Esophagus (tissue), 2 donors: ENCODE results near the gene CTSZ. TPM values are rescaled to one million over a fixed set of nuclear protein-coding genes. Genes with fewer than 3 reads are reported as not detected.

Source experiments
- H3K27ac ChIP-seq, 2 donors: one replicate each; pipeline ENCODE4 v1.5.1; 2013; ENCODE audit warnings: low read depth in 2 of 2, mild to moderate bottlenecking in 2 of 2, inconsistent platforms in 1 of 2, low read length in 1 of 2, moderate library complexity in 1 of 2
- H3K27me3 ChIP-seq, 2 donors: one replicate each; pipeline ENCODE4 v1.6.1; 2013; ENCODE audit warnings: low read length in 2 of 2, control low read depth in 1 of 2, mild to moderate bottlenecking in 1 of 2; ENCODE audit not compliant: insufficient read depth in 2 of 2, control insufficient read depth in 1 of 2
- H3K36me3 ChIP-seq, 2 donors: one replicate each; pipeline ENCODE4 v1.6.1; 2013; ENCODE audit warnings: low read length in 1 of 2; ENCODE audit not compliant: control insufficient read depth in 2 of 2, insufficient read depth in 2 of 2
- H3K4me1 ChIP-seq, 2 donors: one replicate each; pipeline ENCODE4 v1.6.1; 2013; ENCODE audit warnings: low read length in 1 of 2; ENCODE audit not compliant: control insufficient read depth in 2 of 2, insufficient read depth in 2 of 2
- H3K4me3 ChIP-seq, 2 donors: one replicate each; pipeline ENCODE4 v1.5.1; 2013; ENCODE audit warnings: low read length in 2 of 2, mild to moderate bottlenecking in 2 of 2, low read depth in 1 of 2, moderate library complexity in 1 of 2
- H3K9me3 ChIP-seq, 2 donors: one replicate each; pipeline ENCODE4 v1.6.1; 2013; ENCODE audit warnings: mild to moderate bottlenecking in 2 of 2, low read depth in 1 of 2, low read length in 1 of 2, moderate library complexity in 1 of 2; ENCODE audit not compliant: control insufficient read depth in 2 of 2, insufficient read depth in 1 of 2
- WGBS, 2 donors: extraction: QIAGEN DNeasy Blood & Tissue Kit; methylation state at CpG; one replicate each; pipeline ENCODE4 v1.1.7; 2013; 5-methylcytosine and 5-hydroxymethylcytosine counted together
- polyA plus RNA-seq, 2 donors: library from polyadenylated mRNA; stranded (reverse); fragments of 200-250 nt; gene quantifications; one replicate each; pipeline ENCODE4 v1.2.3, GENCODE V29; 2013
- donor health status: healthy with polysubstance abuse.
- donor health status: Bipolar disorder and iron deficiency.

The CTSZ gene
- polyA plus RNA-seq, 2 donors: 17.0 to 41.9 TPM

- Histone ChIP-seq H3K4me3 (peak overlapping the region in 1 of 2 donors; percentile 84), H3K36me3 (peaks cover 9 to 15% of the 10 kb centered on the region in 2 donors), H3K27ac (peak overlapping the region; percentile 93 to 96), H3K4me1 (no peaks in the 10 kb centered on the region), H3K27me3 (no peaks in the 10 kb centered on the region), H3K9me3 (no peaks in the 10 kb centered on the region)
- WGBS, 2 donors: 100% methylated on average over 1 of the region's 1 CpG
These were observed 26.0 kb upstream of the CTSZ start for GRCh38 chr20:59033093-59033492.

GRCh38 chr20:59032713-59033059 is 25.6 kb upstream of the CTSZ start:
- Histone ChIP-seq H3K4me1 (no peaks in the 10 kb centered on the region), H3K9me3 (no peaks in the 10 kb centered on the region), H3K36me3 (peaks cover 7 to 13% of the 10 kb centered on the region in 2 donors), H3K4me3 (peak overlapping the region; percentile 84 to 97), H3K27ac (peak overlapping the region; percentile 93 to 96), H3K27me3 (no peaks in the 10 kb centered on the region)
- 2% methylated on average over 13 of the region's 13 CpGs for WGBS, 2 donors

GRCh38 chr20:59032023-59032712 is 25.1 kb upstream of the CTSZ start, which contains the start of gene ATP5F1E:
Gene ATP5F1E (minus strand): TSS chr20:59032335. CDS start chr20:59032251, 84 bp downstream.
- Histone ChIP-seq H3K4me3 (peak within 1 kb of the TSS; percentile 84 to 97), H3K36me3 (peaks cover 4 to 12% of the 10 kb centered on the region in 2 donors), H3K4me1 (no peaks in the 10 kb centered on the region), H3K27ac (peak within 1 kb of the TSS; percentile 93 to 96), H3K9me3 (no peaks in the 10 kb centered on the region), H3K27me3 (no peaks in the 10 kb centered on the region)
- 0 to 1% methylated on average over 86 of the region's 86 CpGs for WGBS, 2 donors

GRCh38 chr20:59031564-59032022 is 24.5 kb upstream of the CTSZ start:
- no peaks in the 10 kb centered on the region for H3K4me1 ChIP-seq
- peak overlapping the region; percentile 93 to 96 for H3K27ac ChIP-seq
- H3K36me3 ChIP-seq: peaks cover 3 to 12% of the 10 kb centered on the region in 2 donors

GRCh38 chr20:59030911-59031563 is 24.0 kb upstream of the CTSZ start:
- 57 to 58% methylated on average over 7 of the region's 7 CpGs for WGBS, 2 donors
- peak overlapping the region in 1 of 2 donors; percentile 26 for H3K27ac ChIP-seq
- H3K27me3 ChIP-seq: no peaks in the 10 kb centered on the region
- peak overlapping the region; percentile 84 to 97 for H3K4me3 ChIP-seq
- no peaks in the 10 kb centered on the region for H3K9me3 ChIP-seq
- H3K36me3 ChIP-seq: peaks cover under 1 to 9% of the 10 kb centered on the region in 2 donors
- H3K4me1 ChIP-seq: no peaks in the 10 kb centered on the region

More at GRCh38 chr20:59031564-59032022, 24.5 kb upstream of the CTSZ start:
- Histone ChIP-seq H3K9me3 (no peaks in the 10 kb centered on the region), H3K27me3 (no peaks in the 10 kb centered on the region), H3K4me3 (peak overlapping the region; percentile 84 to 97)
- WGBS, 2 donors: 13 to 14% methylated on average over 13 of the region's 13 CpGs

GRCh38 chr20:59028812-59029211 is 21.8 kb upstream of the CTSZ start:
- Histone ChIP-seq H3K9me3 (no peaks in the 10 kb centered on the region), H3K36me3 (peaks cover 13 to 14% of the 10 kb centered on the region in 2 donors), H3K4me3 (peak overlapping the region in 1 of 2 donors; percentile 16), H3K27me3 (no peaks in the 10 kb centered on the region), H3K27ac (no peak overlapping the region), H3K4me1 (peaks cover 0 to 2% of the 10 kb centered on the region in 2 donors)
- 40 to 43% methylated on average over 2 of the region's 2 CpGs for WGBS, 2 donors

- H3K4me1 ChIP-seq: peaks cover 0 to 2% of the 10 kb centered on the region in 2 donors
- no peak overlapping the region for H3K4me3 ChIP-seq
- H3K27me3 ChIP-seq: no peaks in the 10 kb centered on the region
- peaks cover 13 to 17% of the 10 kb centered on the region in 2 donors for H3K36me3 ChIP-seq
- 81 to 83% methylated on average over 8 of the region's 8 CpGs for WGBS, 2 donors
- H3K9me3 ChIP-seq: no peaks in the 10 kb centered on the region
- no peak overlapping the region for H3K27ac ChIP-seq
These were observed 20.8 kb upstream of the CTSZ start for GRCh38 chr20:59027741-59028320.

- Histone ChIP-seq H3K4me3 (no peak overlapping the region), H3K27ac (no peak overlapping the region), H3K9me3 (no peaks in the 10 kb centered on the region), H3K4me1 (peaks cover 0 to 2% of the 10 kb centered on the region in 2 donors), H3K36me3 (peaks cover 13 to 19% of the 10 kb centered on the region in 2 donors), H3K27me3 (no peaks in the 10 kb centered on the region)
- WGBS, 2 donors: 81 to 85% methylated on average over 5 of the region's 5 CpGs
These were observed 20.1 kb upstream of the CTSZ start for GRCh38 chr20:59026904-59027740.

GRCh38 chr20:59025511-59025910 is 18.5 kb upstream of the CTSZ start:
- no peaks in the 10 kb centered on the region for H3K27me3 ChIP-seq
- peaks cover 13 to 19% of the 10 kb centered on the region in 2 donors for H3K36me3 ChIP-seq
- no peak overlapping the region for H3K4me3 ChIP-seq
- H3K4me1 ChIP-seq: peaks cover 0 to 2% of the 10 kb centered on the region in 2 donors
- no peaks in the 10 kb centered on the region for H3K9me3 ChIP-seq
- H3K27ac ChIP-seq: no peak overlapping the region
- 93 to 95% methylated on average over 4 of the region's 4 CpGs for WGBS, 2 donors
